H1 (cell line): ENCODE measurements around the gene TMEM89. TPM values are rescaled to one million over a fixed set of nuclear protein-coding genes. Genes with fewer than 3 reads are reported as not detected.

ENCODE experiments used
- CBX8 ChIP-seq: fragments of 300-800, 300-1000 bp; sonication (generic); IDR thresholded peaks from 2 replicates; pipeline ENCODE4 v1.7.1; 2016; ENCODE audit warnings: low read depth, low read length, borderline replicate concordance
- CHD1 ChIP-seq: IDR thresholded peaks from 2 replicates; pipeline ENCODE4 v1.6.1; 2012; ENCODE audit warnings: low read depth, low read length, improper control_type of control experiment
- EZH2 ChIP-seq: fragments of 200-600 bp; sonication (generic); IDR thresholded peaks from 2 replicates; pipeline ENCODE4 v1.7.1; 2012; ENCODE audit warnings: low read depth, mild to moderate bottlenecking, moderate library complexity, low read length, inconsistent platforms; ENCODE audit not compliant: severe bottlenecking
- HDAC6 ChIP-seq: IDR thresholded peaks from one replicate; pipeline ENCODE4 v1.7.1; 2012; ENCODE audit warnings: low read depth, mild to moderate bottlenecking, inconsistent platforms, low read length, moderate library complexity
- MAX ChIP-seq: IDR thresholded peaks from 2 replicates; pipeline ENCODE4 v1.6.1; 2012; ENCODE audit warnings: inconsistent platforms
- RNF2 ChIP-seq: fragments of 200-900, 300-1000 bp; sonication (generic); IDR thresholded peaks from 2 replicates; pipeline ENCODE4 v1.7.1; 2016; ENCODE audit warnings: borderline replicate concordance, low read depth, mild to moderate bottlenecking, antibody characterized with exemption, low read length; ENCODE audit not compliant: poor library complexity, severe bottlenecking; ENCODE audit errors: missing control alignments
- SIX5 ChIP-seq: IDR thresholded peaks from 2 replicates; pipeline ENCODE4 v1.6.1; 2011; ENCODE audit warnings: mild to moderate bottlenecking, low read depth, low read length
- polyA plus RNA-seq, 7 experiments: library from polyadenylated mRNA; depleted of rRNA in 3 of 7; stranded (reverse) in 5 of 7; unstranded in 2 of 7; fragments of >200 nt in 5 of 7; fragments of 200-250 nt in 2 of 7; gene quantifications; 1 replicate in 5 of 7; 2 replicates in 1 of 7; 4 replicates in 1 of 7; pipeline versions ENCODE4 v1.2.1 to v1.2.3, GENCODE V29; 2011 to 2013; ENCODE audit warnings: missing spikeins in 2 of 7, mixed read lengths in 2 of 7
- total RNA-seq: library from RNA; stranded (reverse); fragmentation: NEBNext Ultra II Directional; extraction: Animal tissue kit (Norgen Biotek cat#: 25700); gene quantifications from 2 replicates; pipeline ENCODE4 v1.2.1, GENCODE V29; 2021

TMEM89 gene
- total and polyA plus RNA-seq, 2 of the 8 experiments (the other 6 are each of a cell fraction or from before 2014, with no cell fraction given) = not detected

DNA sequence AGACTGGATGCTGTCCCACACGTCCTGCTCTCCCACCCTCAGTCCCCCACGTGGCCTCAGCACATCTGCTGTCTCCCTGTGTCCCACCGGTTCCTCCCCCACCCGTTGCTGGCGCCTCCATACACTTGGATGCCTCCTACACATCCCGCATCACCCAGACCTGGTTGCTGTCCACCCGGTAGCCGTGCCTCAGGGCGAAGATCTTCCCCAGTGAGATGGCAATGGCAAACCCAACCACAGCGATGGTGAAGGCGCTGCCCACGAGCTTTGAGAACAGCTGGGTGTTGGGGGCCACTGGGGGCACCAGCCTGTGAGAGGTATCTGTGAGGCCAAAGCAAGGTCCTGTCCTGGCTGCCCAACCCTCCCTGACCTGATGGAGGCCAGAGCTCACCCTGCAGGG lies 9.3 kb upstream of the TMEM89 start (continued):
- no peak for TF ChIP-seq MAX
- no peak for TF ChIP-seq CBX8
- no peak for TF ChIP-seq SIX5
- no peak for TF ChIP-seq EZH2
- TF ChIP-seq HDAC6 = no peak
- TF ChIP-seq CHD1 = no peak
- no peak for TF ChIP-seq RNF2
